Prostate gland (tissue), 2 donors: ENCODE results near the gene NPNT. TPM values are rescaled to one million over a fixed set of nuclear protein-coding genes. Genes with fewer than 3 reads are reported as not detected.
A peak's percentile ranks its signal among the peaks of the same experiment; 100 is the strongest.
"Not testable (repeated sequence)": the region's sequence is repeated elsewhere in the genome, so short reads cannot be mapped to it uniquely, and the experiment has no call there.

Experiments
- DNase-seq: peaks from one replicate; pipeline ENCODE4 v3.0.0-alpha.2; 2019; ENCODE audit warnings: low spot score
- H3K27ac ChIP-seq, 2 donors: fragments of 200-600 bp; sonication (generic); 2 replicates each; pipeline ENCODE4 v1.5.1; 2017 to 2019
- H3K27me3 ChIP-seq: fragments of 200-600 bp; sonication (generic); replicated peaks from 2 replicates; pipeline ENCODE4 v1.5.1; 2019; ENCODE audit not compliant: insufficient read depth
- H3K36me3 ChIP-seq, 2 donors: fragments of 200-600 bp; sonication (generic); 1 replicate in 1 of 2; 2 replicates in 1 of 2; pipeline versions ENCODE4 v1.5.1 to v1.8.1; 2017 to 2019
- H3K4me1 ChIP-seq: fragments of 200-600 bp; sonication (generic); replicated peaks from 2 replicates; pipeline ENCODE4 v1.5.1; 2019
- H3K4me3 ChIP-seq, 2 donors: fragments of 200-600 bp; sonication (generic); 2 replicates each; pipeline ENCODE4 v1.5.1; 2017 to 2019
- H3K9me3 ChIP-seq: fragments of 200-600 bp; sonication (generic); 2 replicates; pipeline ENCODE4 v1.5.1; 2017
- CTCF ChIP-seq, 4 experiments: fragments of 200-600 bp in 2 of 4; fragments of 450-650 bp in 2 of 4; sonication (generic) in 2 of 4; IDR thresholded peaks; 1 replicate in 3 of 4; 2 replicates in 1 of 4; pipeline ENCODE4 v1.5.1; 2016 to 2019; ENCODE audit warnings: antibody characterized with exemption in 4 of 4, mild to moderate bottlenecking in 2 of 4, moderate library complexity in 2 of 4
- POLR2A ChIP-seq: fragments of 450-650 bp; IDR thresholded peaks from one replicate; pipeline ENCODE4 v1.6.1; 2016; ENCODE audit warnings: antibody characterized with exemption, mild to moderate bottlenecking
- POLR2AphosphoS5 ChIP-seq: sonication (generic); formaldehyde crosslinking; IDR thresholded peaks from one replicate; pipeline ENCODE4 v1.6.1; 2017; ENCODE audit warnings: antibody characterized with exemption
- WGBS: methylation state at CpG from one replicate; pipeline ENCODE4 v1.1.5; 2018; 5-methylcytosine and 5-hydroxymethylcytosine counted together
- intact Hi-C: fragments of 100-400 bp; cut with DNase I; formaldehyde crosslinking; loops from one replicate; pipeline ENCODE4 v1.14.2; 2022
- total RNA-seq, 2 donors: library from RNA; depleted of rRNA; stranded (reverse); fragments of >200 nt; gene quantifications; one replicate each; pipeline ENCODE4 v1.1.0, GENCODE V29; 2016

The NPNT gene
- 10 to 100 TPM; 25.2 to 53.0 TPM for total RNA-seq

- no peaks in the 10 kb centered on the region for H3K4me1 ChIP-seq
- peak within 1 kb of the TSS; percentile 51 to 67 for H3K4me3 ChIP-seq
- DNase-seq = peak; percentile 48
- no peaks in the 10 kb centered on the region for H3K9me3 ChIP-seq
- peak within 1 kb of the TSS; percentile 80 to 89 for H3K27ac ChIP-seq
- TF ChIP-seq CTCF (IDR thresholded peaks at IDR 0.05) (no peak), POLR2AphosphoS5 (peak; percentile 3), POLR2A (peak; percentile 49)
- intact Hi-C loops = loop anchor here (5.0 to 10.0 kb wide), 6 partner anchors 62 to 300 kb away; partner anchors contain the start of genes GSTCD and INTS12
- no peaks in the 10 kb centered on the region for H3K36me3 ChIP-seq
- H3K27me3 ChIP-seq = no peaks in the 10 kb centered on the region
- under 1% methylated on average over 54 of the region's 56 CpGs for WGBS
These were observed at the start of gene NPNT for GRCh38 chr4:105894660-105895582. NPNT (plus strand) TSS chr4:105895471; CDS start chr4:105895653, 182 bp downstream.

GRCh38 chr4:105845559-105845958, 49.7 kb upstream of the NPNT start:
- Histone ChIP-seq H3K4me3 (no peak overlapping the region), H3K27ac (no peak overlapping the region), H3K4me1 (no peaks in the 10 kb centered on the region), H3K27me3 (no peaks in the 10 kb centered on the region), H3K36me3 (no peaks in the 10 kb centered on the region), H3K9me3 (no peaks in the 10 kb centered on the region)
- TF ChIP-seq POLR2AphosphoS5 (no peak), CTCF (IDR thresholded peaks at IDR 0.05) (no peak)
- no peak for DNase-seq
- intact Hi-C loops = no loop called here
- 60% methylated on average over 3 of the region's 3 CpGs for WGBS

GRCh38 chr4:105848359-105848758, 46.9 kb upstream of the NPNT start:
- H3K27ac ChIP-seq, intact Hi-C loops, DNase-seq, H3K27me3 ChIP-seq, H3K36me3 ChIP-seq, H3K4me1 ChIP-seq, H3K9me3 ChIP-seq, H3K4me3 ChIP-seq: not testable (repeated sequence)
- WGBS = 94% methylated on average over 6 of the region's 6 CpGs

GRCh38 chr4:105851196-105851595, 44.1 kb upstream of the NPNT start:
- Histone ChIP-seq H3K4me1 (no peaks in the 10 kb centered on the region), H3K27ac (no peak overlapping the region), H3K4me3 (no peak overlapping the region), H3K36me3 (no peaks in the 10 kb centered on the region), H3K9me3 (no peaks in the 10 kb centered on the region), H3K27me3 (no peaks in the 10 kb centered on the region)
- WGBS = 96% methylated on average over 3 of the region's 3 CpGs
- intact Hi-C loops = no loop called here
- no peak for TF ChIP-seq POLR2A
- TF ChIP-seq CTCF (IDR thresholded peaks at IDR 0.05) = no peak
- no peak for TF ChIP-seq POLR2AphosphoS5
- DNase-seq = no peak

GRCh38 chr4:105852230-105852629, 43.0 kb upstream of the NPNT start:
- H3K27me3 ChIP-seq, H3K27ac ChIP-seq, H3K9me3 ChIP-seq, intact Hi-C loops, H3K4me1 ChIP-seq, H3K36me3 ChIP-seq, H3K4me3 ChIP-seq, DNase-seq: not testable (repeated sequence)
- 98% methylated on average over 2 of the region's 2 CpGs for WGBS
